ENCODE results near the gene FBXW9.

- no peak for TF ChIP-seq EZH2phosphoT487 (conservative IDR thresholded peaks at IDR 0.05; ENCODE audit: low read length)
- TF ChIP-seq, protein P1, sequence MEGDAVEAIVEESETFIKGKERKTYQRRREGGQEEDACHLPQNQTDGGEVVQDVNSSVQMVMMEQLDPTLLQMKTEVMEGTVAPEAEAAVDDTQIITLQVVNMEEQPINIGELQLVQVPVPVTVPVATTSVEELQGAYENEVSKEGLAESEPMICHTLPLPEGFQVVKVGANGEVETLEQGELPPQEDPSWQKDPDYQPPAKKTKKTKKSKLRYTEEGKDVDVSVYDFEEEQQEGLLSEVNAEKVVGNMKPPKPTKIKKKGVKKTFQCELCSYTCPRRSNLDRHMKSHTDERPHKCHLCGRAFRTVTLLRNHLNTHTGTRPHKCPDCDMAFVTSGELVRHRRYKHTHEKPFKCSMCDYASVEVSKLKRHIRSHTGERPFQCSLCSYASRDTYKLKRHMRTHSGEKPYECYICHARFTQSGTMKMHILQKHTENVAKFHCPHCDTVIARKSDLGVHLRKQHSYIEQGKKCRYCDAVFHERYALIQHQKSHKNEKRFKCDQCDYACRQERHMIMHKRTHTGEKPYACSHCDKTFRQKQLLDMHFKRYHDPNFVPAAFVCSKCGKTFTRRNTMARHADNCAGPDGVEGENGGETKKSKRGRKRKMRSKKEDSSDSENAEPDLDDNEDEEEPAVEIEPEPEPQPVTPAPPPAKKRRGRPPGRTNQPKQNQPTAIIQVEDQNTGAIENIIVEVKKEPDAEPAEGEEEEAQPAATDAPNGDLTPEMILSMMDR (IDR thresholded peaks at IDR 0.05; ENCODE audit: insufficient read depth, low read length, poor library complexity, severe bottlenecking), result no peak
These were observed 31.2 kb downstream of the FBXW9 start for GRCh38 chr19:12665281-12665573.
